WTC11 (cell line): ENCODE results near the gene FAM200A.

Experiments used
- CREB1 ChIP-seq: sonication (generic); formaldehyde crosslinking; IDR thresholded peaks from 2 replicates; pipeline ENCODE4 v1.8.0; 2023; ENCODE audit warnings: mild to moderate bottlenecking, missing genetic modification reagents
- CTCF ChIP-seq: fragments of 200-600 bp; IDR thresholded peaks from 2 replicates; pipeline ENCODE4 v1.8.0; 2022; ENCODE audit warnings: antibody characterized with exemption
- FOXP1 ChIP-seq: sonication (generic); formaldehyde crosslinking; IDR thresholded peaks from 2 replicates; pipeline ENCODE4 v1.8.0; 2022; ENCODE audit warnings: missing genetic modification reagents, mild to moderate bottlenecking, moderate library complexity, borderline replicate concordance
- KAT7 ChIP-seq: sonication (generic); formaldehyde crosslinking; IDR thresholded peaks from 2 replicates; pipeline ENCODE4 v1.8.1; 2023; ENCODE audit warnings: missing genetic modification reagents, mild to moderate bottlenecking, borderline replicate concordance
- MAX ChIP-seq: sonication (generic); formaldehyde crosslinking; IDR thresholded peaks from 2 replicates; pipeline ENCODE4 v1.8.0; 2022; ENCODE audit warnings: mild to moderate bottlenecking, missing genetic modification reagents
- NFATC4 ChIP-seq: fragments of 250-450 bp; sonication (Bioruptor Pico); IDR thresholded peaks from 2 replicates; pipeline ENCODE4 v1.9.0; 2021; ENCODE audit warnings: mild to moderate bottlenecking
- NR1H2 ChIP-seq: sonication (generic); formaldehyde crosslinking; IDR thresholded peaks from 2 replicates; pipeline ENCODE4 v1.9.0; 2021; ENCODE audit warnings: mild to moderate bottlenecking, moderate library complexity, missing genetic modification reagents
- NR3C1 ChIP-seq: sonication (generic); formaldehyde crosslinking; conservative IDR thresholded peaks from 2 replicates; pipeline ENCODE4 v1.8.1; 2023; ENCODE audit warnings: low read depth, mild to moderate bottlenecking, missing genetic modification reagents
- SP1 ChIP-seq: sonication (generic); formaldehyde crosslinking; conservative IDR thresholded peaks from 2 replicates; pipeline ENCODE4 v1.8.1; 2022; ENCODE audit warnings: missing genetic modification reagents
- TCF7 ChIP-seq: sonication (generic); formaldehyde crosslinking; IDR thresholded peaks from 2 replicates; pipeline ENCODE4 v1.8.0; 2022; ENCODE audit warnings: mild to moderate bottlenecking, low read depth, missing genetic modification reagents, moderate library complexity

- no peak for TF ChIP-seq NR3C1
- TF ChIP-seq CTCF, result no peak
- TF ChIP-seq NR1H2 (CRISPR knock-in tag), result no peak
- no peak for TF ChIP-seq NFATC4
- no peak for TF ChIP-seq MAX (CRISPR knock-in tag)
- no peak for TF ChIP-seq KAT7
- no peak for TF ChIP-seq CREB1 (CRISPR knock-in tag)
- TF ChIP-seq SP1, result no peak
- TF ChIP-seq TCF7 (CRISPR knock-in tag), result no peak
- TF ChIP-seq FOXP1 (CRISPR knock-in tag), result no peak
Observed at GRCh38 chr7:99514050-99514449, 37.9 kb downstream of the FAM200A start.
